ENCODE results near the gene RIPPLY3. TPM values are rescaled to one million over a fixed set of nuclear protein-coding genes. Genes with fewer than 3 reads are reported as not detected.

The RIPPLY3 gene
- total and polyA plus RNA-seq, 2 of the 13 experiments (the other 11 are each of a cell fraction or from before 2014, with no cell fraction given), result 0.09 to 2.9 TPM

- TF ChIP-seq, protein P1, sequence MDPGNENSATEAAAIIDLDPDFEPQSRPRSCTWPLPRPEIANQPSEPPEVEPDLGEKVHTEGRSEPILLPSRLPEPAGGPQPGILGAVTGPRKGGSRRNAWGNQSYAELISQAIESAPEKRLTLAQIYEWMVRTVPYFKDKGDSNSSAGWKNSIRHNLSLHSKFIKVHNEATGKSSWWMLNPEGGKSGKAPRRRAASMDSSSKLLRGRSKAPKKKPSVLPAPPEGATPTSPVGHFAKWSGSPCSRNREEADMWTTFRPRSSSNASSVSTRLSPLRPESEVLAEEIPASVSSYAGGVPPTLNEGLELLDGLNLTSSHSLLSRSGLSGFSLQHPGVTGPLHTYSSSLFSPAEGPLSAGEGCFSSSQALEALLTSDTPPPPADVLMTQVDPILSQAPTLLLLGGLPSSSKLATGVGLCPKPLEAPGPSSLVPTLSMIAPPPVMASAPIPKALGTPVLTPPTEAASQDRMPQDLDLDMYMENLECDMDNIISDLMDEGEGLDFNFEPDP (CRISPR knock-in tag; conservative IDR thresholded peaks at IDR 0.05), result no peak
- TF ChIP-seq ZKSCAN8 (CRISPR knock-in tag; IDR thresholded peaks at IDR 0.05; ENCODE audit: borderline replicate concordance) (peak; percentile 20; the same call in 1 of the 2 replicates), ZNF607 (CRISPR knock-in tag; IDR thresholded peaks at IDR 0.05; ENCODE audit: borderline replicate concordance) (peak; percentile 95), ZNF34 (CRISPR knock-in tag; IDR thresholded peaks at IDR 0.05; ENCODE audit: borderline replicate concordance) (peak; percentile 74; the same call in 1 of the 2 replicates), HOXA5 (CRISPR knock-in tag; IDR thresholded peaks at IDR 0.05) (no peak), IRF2 (CRISPR knock-in tag; IDR thresholded peaks at IDR 0.05) (peak; percentile 17; the same call in 1 of the 2 replicates), ZNF790 (CRISPR knock-in tag; IDR thresholded peaks at IDR 0.05; ENCODE audit: borderline replicate concordance) (peak; percentile 28; the same call in 1 of the 2 replicates), CBX5 (CRISPR knock-in tag; IDR thresholded peaks at IDR 0.05; ENCODE audit: borderline replicate concordance) (no peak), RCOR2 (CRISPR knock-in tag; IDR thresholded peaks at IDR 0.05) (no peak; the same call in 1 of the 2 replicates), MTF2 (CRISPR knock-in tag; IDR thresholded peaks at IDR 0.05; ENCODE audit: borderline replicate concordance) (peak; percentile 61; the same call in 1 of the 2 replicates), SIX4 (CRISPR knock-in tag; IDR thresholded peaks at IDR 0.05) (no peak), ZNF124 (CRISPR knock-in tag; IDR thresholded peaks at IDR 0.05) (no peak), ZBTB37 (CRISPR knock-in tag; IDR thresholded peaks at IDR 0.05) (no peak), FOXJ3 (CRISPR knock-in tag; IDR thresholded peaks at IDR 0.05; ENCODE audit: borderline replicate concordance) (no peak), KAT8 (CRISPR knock-in tag; IDR thresholded peaks at IDR 0.05) (peak; percentile 62; the same call in 1 of the 2 replicates), KMT2B (CRISPR knock-in tag; IDR thresholded peaks at IDR 0.05) (peak; percentile 60), GABPB1 (CRISPR knock-in tag; IDR thresholded peaks at IDR 0.05) (peak; percentile 91), ZFX (CRISPR knock-in tag; IDR thresholded peaks at IDR 0.05; ENCODE audit: low read depth) (peak; percentile 98), NONO (IDR thresholded peaks at IDR 0.05) (no peak), NONO (CRISPR knock-in tag; conservative IDR thresholded peaks at IDR 0.05) (peak; percentile 82; the same call in 1 of the 2 replicates), ZNF589 (CRISPR knock-in tag; conservative IDR thresholded peaks at IDR 0.05) (peak; percentile 91), RBFOX2 (IDR thresholded peaks at IDR 0.05; ENCODE audit: low read depth, low read length) (peak; percentile 95), ZBTB38 (CRISPR knock-in tag; IDR thresholded peaks at IDR 0.05) (peak; percentile 98), ZNF460 (CRISPR knock-in tag; IDR thresholded peaks at IDR 0.05; ENCODE audit: borderline replicate concordance) (no peak), ISL2 (CRISPR knock-in tag; IDR thresholded peaks at IDR 0.05) (no peak; the same call in 1 of the 2 replicates), HES4 (CRISPR knock-in tag; IDR thresholded peaks at IDR 0.05; ENCODE audit: borderline replicate concordance) (peak; percentile 94)
- TF ChIP-seq, protein P2, sequence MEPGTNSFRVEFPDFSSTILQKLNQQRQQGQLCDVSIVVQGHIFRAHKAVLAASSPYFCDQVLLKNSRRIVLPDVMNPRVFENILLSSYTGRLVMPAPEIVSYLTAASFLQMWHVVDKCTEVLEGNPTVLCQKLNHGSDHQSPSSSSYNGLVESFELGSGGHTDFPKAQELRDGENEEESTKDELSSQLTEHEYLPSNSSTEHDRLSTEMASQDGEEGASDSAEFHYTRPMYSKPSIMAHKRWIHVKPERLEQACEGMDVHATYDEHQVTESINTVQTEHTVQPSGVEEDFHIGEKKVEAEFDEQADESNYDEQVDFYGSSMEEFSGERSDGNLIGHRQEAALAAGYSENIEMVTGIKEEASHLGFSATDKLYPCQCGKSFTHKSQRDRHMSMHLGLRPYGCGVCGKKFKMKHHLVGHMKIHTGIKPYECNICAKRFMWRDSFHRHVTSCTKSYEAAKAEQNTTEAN (CRISPR knock-in tag; conservative IDR thresholded peaks at IDR 0.05), result peak; percentile 87
Observed at GRCh38 chr21:36989699-36990507, 16.6 kb upstream of the RIPPLY3 start (continued).

Data from HepG2 (cell line).